Hematopoietic multipotent progenitor cell treated with erythropoietin and hydrocortisone succinate and interleukin-3 and kit ligand, for 4 days (in vitro differentiated cells): ENCODE data around the gene ASIC4.

Experiments used
- DNase-seq: peaks from one replicate; pipeline ENCODE4 v3.0.0-alpha.2; 2015

The ASIC4 gene

GRCh38 chr2:219482674-219483405 is 31.4 kb upstream of the ASIC4 start:
- DNase-seq = no peak

- DNase-seq = no peak
Measured at GRCh38 chr2:219483451-219484342, 30.6 kb upstream of the ASIC4 start.

- no peak for DNase-seq
Measured at GRCh38 chr2:219484343-219485200, 29.7 kb upstream of the ASIC4 start.

- DNase-seq = no peak
Measured at GRCh38 chr2:219485201-219485580, 29.1 kb upstream of the ASIC4 start.

GRCh38 chr2:219486380-219486959 is 27.8 kb upstream of the ASIC4 start:
- DNase-seq = no peak

- no peak for DNase-seq
Measured at GRCh38 chr2:219488149-219488843, 26.0 kb upstream of the ASIC4 start.

- no peak for DNase-seq
Measured at GRCh38 chr2:219488844-219489194, 25.5 kb upstream of the ASIC4 start.

GRCh38 chr2:219489315-219489714 is 25.0 kb upstream of the ASIC4 start:
- no peak for DNase-seq

- DNase-seq = no peak
Measured at GRCh38 chr2:219490186-219490585, 24.1 kb upstream of the ASIC4 start.

- no peak for DNase-seq
Measured at GRCh38 chr2:219490600-219491130, 23.6 kb upstream of the ASIC4 start.

- DNase-seq = no peak
Measured at GRCh38 chr2:219491278-219491963, 22.9 kb upstream of the ASIC4 start.

GRCh38 chr2:219492575-219492974 is 21.7 kb upstream of the ASIC4 start:
- DNase-seq = no peak

GRCh38 chr2:219493086-219493485 is 21.2 kb upstream of the ASIC4 start:
- no peak for DNase-seq

- no peak for DNase-seq
Measured at GRCh38 chr2:219494952-219495530, 19.2 kb upstream of the ASIC4 start.

- peak; percentile 91 for DNase-seq
Measured at GRCh38 chr2:219495531-219496122, 18.7 kb upstream of the ASIC4 start.

GRCh38 chr2:219496247-219496824 is 17.9 kb upstream of the ASIC4 start:
- no peak for DNase-seq

- DNase-seq = no peak
Measured at GRCh38 chr2:219496825-219497494, 17.3 kb upstream of the ASIC4 start.

GRCh38 chr2:219497495-219498279 is 16.6 kb upstream of the ASIC4 start:
- peak; percentile 77 for DNase-seq
